Body of pancreas (tissue), 4 donors: ENCODE data around the gene CROCC. TPM values are rescaled to one million over a fixed set of nuclear protein-coding genes. Genes with fewer than 3 reads are reported as not detected.
"Not testable (repeated sequence)": the region's sequence is repeated elsewhere in the genome, so short reads cannot be mapped to it uniquely, and the experiment has no call there.

Source experiments
- ATAC-seq: fragments of 150-250 bp; one replicate; pipeline ENCODE4 v1.9.1; 2016
- DNase-seq, 4 donors: peaks; one replicate each; pipeline ENCODE4 v3.0.0-alpha.2; 2019
- H3K27ac ChIP-seq, 4 donors: fragments of 200-600 bp; sonication (generic); 1 replicate in 3 of 4; 2 replicates in 1 of 4; pipeline versions ENCODE4 v1.5.1 to v1.6.1; 2016 to 2019; ENCODE audit warnings: mild to moderate bottlenecking in 1 of 4, mixed read lengths in 1 of 4, moderate library complexity in 1 of 4
- H3K27me3 ChIP-seq, 2 donors: fragments of 200-600 bp; sonication (generic); one replicate each; pipeline ENCODE4 v1.6.0; 2016; ENCODE audit warnings: mild to moderate bottlenecking in 1 of 2
- H3K36me3 ChIP-seq, 2 donors: fragments of 200-600 bp; sonication (generic); replicated peaks in 1 of 2; 2 replicates each; pipeline ENCODE4 v1.5.1; 2016; ENCODE audit warnings: low read depth in 2 of 2; ENCODE audit not compliant: insufficient read depth in 1 of 2
- H3K4me1 ChIP-seq: fragments of 200-600 bp; sonication (generic); one replicate; pipeline ENCODE4 v1.6.0; 2016
- H3K4me3 ChIP-seq, 2 donors: fragments of 200-600 bp; sonication (generic); 1 replicate in 1 of 2; 2 replicates in 1 of 2; pipeline ENCODE4 v1.5.1; 2016 to 2019
- H3K9me3 ChIP-seq, 3 donors: fragments of 200-600 bp; sonication (generic); 1 replicate in 2 of 3; 2 replicates in 1 of 3; pipeline ENCODE4 v1.5.1; 2016
- CTCF ChIP-seq, 7 experiments: fragments of 450-650 bp in 4 of 7; fragments of 200-600 bp in 3 of 7; sonication (generic) in 3 of 7; IDR thresholded peaks; one replicate each; pipeline ENCODE4 v1.5.1; 2016 to 2019; ENCODE audit warnings: antibody characterized with exemption in 7 of 7
- POLR2A ChIP-seq, 3 donors: fragments of 450-650 bp; IDR thresholded peaks; one replicate each; pipeline ENCODE4 v1.6.1; 2016; ENCODE audit warnings: antibody characterized with exemption in 3 of 3, mild to moderate bottlenecking in 2 of 3
- WGBS, 2 donors: methylation state at CpG; one replicate each; pipeline ENCODE4 v1.1.5; 2017; 5-methylcytosine and 5-hydroxymethylcytosine counted together
- intact Hi-C: fragments of 100-400 bp; cut with DNase I; formaldehyde crosslinking; loops from one replicate; pipeline ENCODE4 v1.15.1; 2023
- total RNA-seq, 2 donors: library from RNA; depleted of rRNA; stranded (reverse); fragments of >200 nt; gene quantifications; one replicate each; pipeline ENCODE4 v1.1.0, GENCODE V29; 2016

CROCC gene
- total RNA-seq, 2 donors from 2014 or later: 49.8 to 151 TPM

- H3K9me3 ChIP-seq, DNase-seq, H3K27ac ChIP-seq, H3K36me3 ChIP-seq, H3K27me3 ChIP-seq, intact Hi-C loops, ATAC-seq, H3K4me3 ChIP-seq: not testable (repeated sequence)
- 69 to 74% methylated on average over 6 of the region's 6 CpGs for WGBS, 2 donors
- peaks cover 48% of the 10 kb centered on the region for H3K4me1 ChIP-seq
These were observed 27.4 kb upstream of the CROCC start for GRCh38 chr1:16894338-16894737.

- DNase-seq, H3K9me3 ChIP-seq, H3K4me3 ChIP-seq, intact Hi-C loops, ATAC-seq, H3K36me3 ChIP-seq, H3K27me3 ChIP-seq: not testable (repeated sequence)
- Histone ChIP-seq H3K4me1 (peaks cover 40% of the 10 kb centered on the region), H3K27ac (peak overlapping the region; percentile 85 to 96 (median 92))
- 0 to 1% methylated on average over 4 to 6 of the region's 6 CpGs for WGBS, 2 donors
These were observed 26.5 kb upstream of the CROCC start for GRCh38 chr1:16895233-16895597.

GRCh38 chr1:16895598-16896315, 26.0 kb upstream of the CROCC start, which contains the start of gene RNU1-2:
Gene RNU1-2, plus strand, starts transcription at chr1:16895980.
- intact Hi-C loops, H3K4me3 ChIP-seq, H3K27me3 ChIP-seq, H3K36me3 ChIP-seq, H3K9me3 ChIP-seq: not testable (repeated sequence)
- TF ChIP-seq POLR2A (IDR thresholded peaks at IDR 0.05): peak; percentile 93 to 98 (median 96)
- WGBS, 2 donors: 0% methylated on average over 22 to 23 of the region's 39 CpGs
- Histone ChIP-seq H3K27ac (peak within 1 kb of the TSS; percentile 88 to 96 (median 92)), H3K4me1 (peaks cover 38% of the 10 kb centered on the region)
- ATAC-seq: peak; percentile 99
- DNase-seq: peak; percentile 93 to 97 (median 96)

- H3K36me3 ChIP-seq, intact Hi-C loops, ATAC-seq, H3K9me3 ChIP-seq, H3K4me3 ChIP-seq, H3K27me3 ChIP-seq: not testable (repeated sequence)
- peak in 3 of 4 donors; percentile 46 to 54 (median 52) for DNase-seq
- WGBS, 2 donors: 14 to 20% methylated on average over 22 to 23 of the region's 24 CpGs
- H3K4me1 ChIP-seq: peaks cover 30% of the 10 kb centered on the region
- H3K27ac ChIP-seq: peak overlapping the region; percentile 82 to 91 (median 90)
These were observed 25.2 kb upstream of the CROCC start for GRCh38 chr1:16896316-16897055.

GRCh38 chr1:16897653-16898052, 24.1 kb upstream of the CROCC start:
- peaks cover 19% of the 10 kb centered on the region for H3K4me1 ChIP-seq
- H3K9me3 ChIP-seq, DNase-seq, H3K27ac ChIP-seq, H3K36me3 ChIP-seq, ATAC-seq, H3K4me3 ChIP-seq, H3K27me3 ChIP-seq, intact Hi-C loops: not testable (repeated sequence)
- WGBS, 2 donors: 31 to 71% methylated on average over 1 of the region's 1 CpG

- H3K4me3 ChIP-seq, DNase-seq, ATAC-seq, intact Hi-C loops, H3K27me3 ChIP-seq, H3K9me3 ChIP-seq, H3K27ac ChIP-seq, H3K36me3 ChIP-seq: not testable (repeated sequence)
- peaks cover 12% of the 10 kb centered on the region for H3K4me1 ChIP-seq
These were observed 23.4 kb upstream of the CROCC start for GRCh38 chr1:16898298-16898697.

GRCh38 chr1:16899020-16899419, 22.7 kb upstream of the CROCC start:
- H3K36me3 ChIP-seq, H3K27ac ChIP-seq, intact Hi-C loops, H3K27me3 ChIP-seq, H3K4me3 ChIP-seq, ATAC-seq, DNase-seq, H3K9me3 ChIP-seq: not testable (repeated sequence)
- peaks cover 12% of the 10 kb centered on the region for H3K4me1 ChIP-seq
- 63 to 70% methylated on average over 2 of the region's 2 CpGs for WGBS, 2 donors

- Histone ChIP-seq H3K9me3 (no peaks in the 10 kb centered on the region), H3K4me1 (peaks cover 21% of the 10 kb centered on the region), H3K27ac (no peak overlapping the region), H3K36me3 (no peaks in the 10 kb centered on the region), H3K27me3 (no peaks in the 10 kb centered on the region), H3K4me3 (no peak overlapping the region)
- intact Hi-C loops: no loop called here
- no peak for ATAC-seq
- no peak for DNase-seq
- no peak for TF ChIP-seq POLR2A (IDR thresholded peaks at IDR 0.05)
- TF ChIP-seq CTCF (IDR thresholded peaks at IDR 0.05): peak in 3 of 7 experiments; percentile 12 to 36 (median 17)
- 48 to 57% methylated on average over 2 of the region's 2 CpGs for WGBS, 2 donors
These were observed 21.0 kb upstream of the CROCC start for GRCh38 chr1:16900751-16901150.

GRCh38 chr1:16901371-16901770, 20.4 kb upstream of the CROCC start:
- H3K4me3 ChIP-seq, H3K36me3 ChIP-seq, H3K9me3 ChIP-seq, ATAC-seq, intact Hi-C loops, DNase-seq, H3K27ac ChIP-seq, H3K27me3 ChIP-seq: not testable (repeated sequence)
- WGBS, 2 donors: 35 to 49% methylated on average over 2 of the region's 2 CpGs
- peaks cover 23% of the 10 kb centered on the region for H3K4me1 ChIP-seq
